DOHH2 (cell line): ENCODE results near the gene ARHGEF25.

ENCODE experiments used
- H3F3A ChIP-seq: fragments of 200-600 bp; sonication (generic), shearing (Covaris generic); 2 replicates; pipeline ENCODE4 v1.6.0; 2016; ENCODE audit warnings: antibody characterized with exemption, mild to moderate bottlenecking; ENCODE audit not compliant: control insufficient read depth, insufficient read depth
- H3K27ac ChIP-seq: fragments of 200-600 bp; sonication (generic); 2 replicates; pipeline ENCODE4 v1.5.1; 2014; ENCODE audit warnings: low read depth, mild to moderate bottlenecking, low read length, moderate library complexity
- H3K27me3 ChIP-seq: fragments of 200-600 bp; sonication (generic); 2 replicates; pipeline ENCODE4 v1.6.1; 2014; ENCODE audit warnings: mild to moderate bottlenecking, low read length, mixed read lengths; ENCODE audit not compliant: control insufficient read depth
- H3K36me3 ChIP-seq: fragments of 200-600 bp; sonication (generic); 2 replicates; pipeline ENCODE4 v1.6.1; 2014; ENCODE audit warnings: mild to moderate bottlenecking, low read length, moderate library complexity, mixed read lengths; ENCODE audit not compliant: control insufficient read depth
- H3K4me1 ChIP-seq: fragments of 200-600 bp; sonication (generic); 2 replicates; pipeline ENCODE4 v1.6.1; 2014; ENCODE audit warnings: mild to moderate bottlenecking, low read length, mixed read lengths; ENCODE audit not compliant: control insufficient read depth
- H3K4me2 ChIP-seq: fragments of 200-600 bp; sonication (generic); 2 replicates; pipeline ENCODE4 v1.6.0; 2014; ENCODE audit warnings: mild to moderate bottlenecking, low read length, moderate library complexity
- H3K4me3 ChIP-seq: fragments of 200-600 bp; sonication (generic); 2 replicates; pipeline ENCODE4 v1.5.1; 2014; ENCODE audit warnings: mild to moderate bottlenecking, low read length, mixed read lengths
- H3K79me2 ChIP-seq: fragments of 200-600 bp; sonication (generic); 2 replicates; pipeline ENCODE4 v1.6.1; 2014; ENCODE audit warnings: mild to moderate bottlenecking, low read length, mixed read lengths; ENCODE audit not compliant: control insufficient read depth
- H3K9me2 ChIP-seq: fragments of 200-600 bp; sonication (generic); replicated peaks from 2 replicates; pipeline ENCODE4 v1.6.1; 2014; ENCODE audit warnings: mild to moderate bottlenecking, low read length, mixed read lengths; ENCODE audit not compliant: control insufficient read depth
- H3K9me3 ChIP-seq: fragments of 200-600 bp; sonication (generic); 2 replicates; pipeline ENCODE4 v1.6.1; 2014; ENCODE audit warnings: antibody characterized with exemption, low read length, mixed read lengths; ENCODE audit not compliant: control insufficient read depth, insufficient read depth
- H4K20me1 ChIP-seq: fragments of 200-600 bp; sonication (generic); 2 replicates; pipeline ENCODE4 v1.6.0; 2014; ENCODE audit warnings: low read depth, mild to moderate bottlenecking, antibody characterized with exemption, low read length, moderate library complexity; ENCODE audit not compliant: control insufficient read depth, insufficient read depth
- CTCF ChIP-seq: fragments of 200-600 bp; sonication (generic); IDR thresholded peaks from one replicate; pipeline ENCODE4 v1.5.1; 2014; ENCODE audit warnings: antibody characterized with exemption, mild to moderate bottlenecking, low read depth, low read length; ENCODE audit not compliant: poor library complexity, severe bottlenecking
- EZH2phosphoT487 ChIP-seq: fragments of 200-600 bp; sonication (generic); IDR thresholded peaks from 2 replicates; pipeline ENCODE4 v1.6.1; 2017; ENCODE audit warnings: borderline replicate concordance, mild to moderate bottlenecking, antibody characterized with exemption, low read length, moderate library complexity, mixed read lengths

ARHGEF25 gene

GRCh38 chr12:57579011-57579410, 32.2 kb upstream of the ARHGEF25 start:
- TF ChIP-seq CTCF (no peak), EZH2phosphoT487 (no peak)
- no peaks in the 10 kb centered on the region for H3K9me2 ChIP-seq
- peaks cover 41% of the 10 kb centered on the region for H3K27me3 ChIP-seq

GRCh38 chr12:57579677-57580465, 31.4 kb upstream of the ARHGEF25 start:
- TF ChIP-seq CTCF, result no peak
- no peak for TF ChIP-seq EZH2phosphoT487
- no peak overlapping the region for H3K4me2 ChIP-seq

More at GRCh38 chr12:57579011-57579410, 32.2 kb upstream of the ARHGEF25 start:
- H3K9me3 ChIP-seq, result no peaks in the 10 kb centered on the region
- peaks cover 5% of the 10 kb centered on the region for H3K4me1 ChIP-seq
- no peaks in the 10 kb centered on the region; the same call in 1 of the 2 replicates for H4K20me1 ChIP-seq
- no peaks in the 10 kb centered on the region for H3F3A ChIP-seq
- no peak overlapping the region for H3K4me3 ChIP-seq
- H3K36me3 ChIP-seq, result no peaks in the 10 kb centered on the region
- H3K27ac ChIP-seq, result no peak overlapping the region
- no peaks in the 10 kb centered on the region for H3K79me2 ChIP-seq
- H3K4me2 ChIP-seq, result no peak overlapping the region

GRCh38 chr12:57580466-57580795, 30.8 kb upstream of the ARHGEF25 start:
- H3K9me2 ChIP-seq, result no peaks in the 10 kb centered on the region
- H3K4me1 ChIP-seq, result peaks cover 5% of the 10 kb centered on the region
- H3F3A ChIP-seq, result no peaks in the 10 kb centered on the region
- H3K36me3 ChIP-seq, result no peaks in the 10 kb centered on the region
- H3K4me3 ChIP-seq, result no peak overlapping the region
- no peaks in the 10 kb centered on the region; the same call in 1 of the 2 replicates for H4K20me1 ChIP-seq
- H3K9me3 ChIP-seq, result no peaks in the 10 kb centered on the region
- H3K4me2 ChIP-seq, result no peak overlapping the region
- TF ChIP-seq CTCF (no peak), EZH2phosphoT487 (no peak)
- no peak overlapping the region for H3K27ac ChIP-seq
- no peaks in the 10 kb centered on the region for H3K79me2 ChIP-seq
- H3K27me3 ChIP-seq, result peaks cover 55% of the 10 kb centered on the region

More at GRCh38 chr12:57579677-57580465, 31.4 kb upstream of the ARHGEF25 start:
- peaks cover 5% of the 10 kb centered on the region for H3K4me1 ChIP-seq
- H3K36me3 ChIP-seq, result no peaks in the 10 kb centered on the region
- H3K27ac ChIP-seq, result no peak overlapping the region
- no peaks in the 10 kb centered on the region; the same call in 1 of the 2 replicates for H4K20me1 ChIP-seq
- H3K27me3 ChIP-seq, result peaks cover 49% of the 10 kb centered on the region
- no peaks in the 10 kb centered on the region for H3K9me3 ChIP-seq
- H3F3A ChIP-seq, result no peaks in the 10 kb centered on the region
- no peaks in the 10 kb centered on the region for H3K79me2 ChIP-seq
- no peaks in the 10 kb centered on the region for H3K9me2 ChIP-seq
- no peak overlapping the region for H3K4me3 ChIP-seq
